Medulla oblongata (tissue), 1 donor: ENCODE measurements around the gene NUP210L.

Experiments used
- DNase-seq: peaks from one replicate; pipeline ENCODE4 v3.0.0-alpha.2; 2015; ENCODE audit errors: extremely low spot score

NUP210L gene

GRCh38 chr1:153963850-153964331 is 191.0 kb downstream of the NUP210L start:
- no peak for DNase-seq

GRCh38 chr1:153963030-153963849 is 191.6 kb downstream of the NUP210L start, which contains the start of gene SLC39A1:
Gene SLC39A1, minus strand, starts transcription at chr1:153963537. Its CDS starts 822 bp downstream, at chr1:153962715.
- DNase-seq = peak; percentile 99

- DNase-seq = no peak
Observed at GRCh38 chr1:153962088-153963029, 192.5 kb downstream of the NUP210L start.

GRCh38 chr1:153961421-153961820 is 193.5 kb downstream of the NUP210L start:
- DNase-seq = no peak

GRCh38 chr1:153960206-153960605 is 194.7 kb downstream of the NUP210L start:
- DNase-seq = no peak

- DNase-seq = no peak
Observed at GRCh38 chr1:153959454-153959853, 195.4 kb downstream of the NUP210L start.

GRCh38 chr1:153958961-153959260 is 196.0 kb downstream of the NUP210L start:
- DNase-seq = no peak

GRCh38 chr1:153958111-153958960 is 196.5 kb downstream of the NUP210L start, which contains the start of gene CRTC2:
Gene CRTC2, minus strand, starts transcription at chr1:153958612. Its CDS starts 115 bp downstream, at chr1:153958497.
- DNase-seq = peak; percentile 99

- no peak for DNase-seq
Observed at GRCh38 chr1:153957744-153958110, 197.1 kb downstream of the NUP210L start.

GRCh38 chr1:153956997-153957715 is 197.7 kb downstream of the NUP210L start:
- no peak for DNase-seq

- no peak for DNase-seq
Observed at GRCh38 chr1:153954826-153955225, 200.0 kb downstream of the NUP210L start.

GRCh38 chr1:153953859-153954365 is 201.0 kb downstream of the NUP210L start:
- DNase-seq = no peak

- DNase-seq = no peak
Observed at GRCh38 chr1:153951801-153952200, 203.1 kb downstream of the NUP210L start.

- no peak for DNase-seq
Observed at GRCh38 chr1:153951183-153951582, 203.7 kb downstream of the NUP210L start.

GRCh38 chr1:153946622-153947241 is 208.1 kb downstream of the NUP210L start, which contains the start of gene DENND4B:
Gene DENND4B, minus strand, starts transcription at chr1:153946718. Its CDS starts 2,344 bp downstream, at chr1:153944374.
- peak; percentile 91 for DNase-seq

GRCh38 chr1:153945795-153946621 is 208.9 kb downstream of the NUP210L start:
- peak; percentile 87 for DNase-seq

GRCh38 chr1:153945131-153945794 is 209.6 kb downstream of the NUP210L start:
- peak; percentile 56 for DNase-seq

GRCh38 chr1:153944827-153945117 is 210.1 kb downstream of the NUP210L start:
- no peak for DNase-seq
